T1000 (cell line): Measurements from ENCODE around the gene IRF3.

Source experiments
- DNase-seq: peaks from one replicate; lab custom pipeline; 2025; ENCODE audit warnings: mixed read lengths; lab: John Stamatoyannopoulos, UW

The IRF3 gene

DNA sequence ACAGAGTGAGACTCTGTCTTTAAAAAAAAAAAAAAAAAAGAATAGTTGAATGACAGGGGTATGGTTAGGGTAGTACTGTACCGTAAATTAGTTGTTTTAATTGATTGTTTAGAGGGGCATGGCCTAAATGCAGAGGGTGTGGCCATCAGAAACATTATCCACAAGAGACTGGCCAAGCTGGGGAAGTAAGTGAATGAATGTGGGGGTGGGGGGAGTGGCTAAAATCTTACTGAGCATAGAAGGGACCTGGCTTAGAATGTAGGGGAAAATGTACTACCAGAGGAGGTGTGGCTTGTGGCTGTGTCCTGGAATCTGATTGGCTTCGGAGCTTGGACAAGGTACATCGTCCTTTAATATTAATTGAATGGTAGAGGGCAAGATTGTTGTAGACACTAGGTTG, 3.9 kb upstream of the IRF3 start:
- no peak for DNase-seq

DNA sequence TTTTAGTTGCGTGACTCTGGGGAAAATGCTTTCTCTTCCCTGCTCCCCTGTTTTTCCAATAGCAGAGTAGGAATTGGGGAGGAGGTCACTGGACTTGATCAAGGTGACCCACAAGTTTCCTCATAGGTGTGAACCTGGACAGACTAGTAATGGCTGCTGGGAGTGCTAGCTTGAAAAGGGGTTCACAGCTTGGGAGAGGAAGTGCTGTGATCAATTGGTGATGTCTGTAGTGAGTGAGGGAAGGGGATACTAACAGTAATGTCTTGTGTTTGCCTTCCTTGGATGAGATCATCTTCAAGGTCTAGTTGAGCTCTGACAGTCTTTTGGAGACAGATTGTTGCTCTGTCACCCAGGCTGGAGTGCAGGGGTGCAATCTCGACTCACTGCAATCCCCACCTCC, 1.8 kb upstream of the IRF3 start:
- DNase-seq, result no peak

GRCh38 chr19:49666120-49666444, 425 bp upstream of the IRF3 start:
- DNase-seq, result no peak

GRCh38 chr19:49665036-49665350, 664 bp downstream of the IRF3 start:
- DNase-seq, result no peak

DNA sequence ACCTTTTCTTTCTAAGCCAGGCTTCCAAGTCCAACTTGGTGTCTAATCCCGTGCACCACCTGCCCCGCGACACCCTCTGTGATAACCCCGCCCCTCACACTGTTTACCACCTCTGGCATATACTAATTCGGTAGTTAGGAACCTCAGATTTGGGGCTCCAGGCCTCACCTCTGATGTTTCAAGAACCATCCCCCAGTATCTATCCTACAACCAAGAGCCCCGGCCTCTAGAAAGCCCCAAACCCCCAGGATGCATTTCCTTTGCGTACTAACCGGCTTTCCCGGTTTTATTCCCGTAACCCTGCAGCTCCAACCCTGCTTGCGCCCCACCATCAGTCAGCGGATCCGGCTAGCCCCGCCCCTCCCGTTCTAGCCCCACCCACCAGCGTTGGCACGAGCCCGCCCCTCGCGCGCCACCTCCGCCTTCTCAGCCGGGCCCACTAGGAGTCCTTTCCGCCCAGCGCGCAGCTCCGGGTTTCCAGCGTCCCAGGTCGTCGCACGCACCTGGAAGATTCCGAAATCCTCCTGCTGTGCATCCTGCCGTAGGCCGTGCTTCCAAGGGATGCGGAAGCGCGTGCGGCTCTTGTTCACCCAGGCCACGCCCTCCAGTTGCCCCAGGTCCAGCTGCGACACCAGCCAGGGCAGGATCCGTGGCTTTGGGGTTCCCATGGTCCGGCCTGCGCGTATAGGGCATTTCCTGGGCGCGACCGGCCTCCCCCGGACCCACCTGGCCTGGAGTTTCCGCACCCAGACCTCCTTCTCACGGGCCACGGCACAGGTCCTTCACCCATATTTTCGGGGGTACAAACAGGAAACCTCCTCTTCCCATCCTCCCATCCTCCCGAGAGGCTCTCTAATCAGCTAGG, 1.3 kb downstream of the IRF3 start:
- peak; percentile 68 for DNase-seq

- no peak for DNase-seq
Measured at GRCh38 chr19:49663224-49663623, 2.4 kb downstream of the IRF3 start.

DNA sequence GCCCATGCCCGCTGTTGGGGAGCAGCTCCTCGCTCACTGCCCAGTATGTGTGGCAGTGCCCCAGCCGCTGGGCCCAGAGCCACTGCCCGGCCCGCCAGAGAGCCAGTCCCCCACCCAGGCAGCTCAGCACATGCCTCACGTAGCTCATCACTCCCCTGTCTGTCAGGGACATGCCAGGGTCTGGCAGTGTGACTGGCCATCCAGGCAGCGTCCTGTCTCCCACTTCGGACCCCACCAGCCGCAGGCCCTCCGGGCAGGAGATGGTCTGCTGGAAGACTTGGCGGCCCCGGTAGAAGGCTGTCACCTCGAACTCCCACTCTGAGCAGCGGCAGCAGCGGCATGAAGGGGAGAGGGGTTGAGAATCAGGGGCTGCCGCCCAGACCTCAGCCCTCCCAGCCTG, 3.6 kb downstream of the IRF3 start:
- no peak for DNase-seq

DNA sequence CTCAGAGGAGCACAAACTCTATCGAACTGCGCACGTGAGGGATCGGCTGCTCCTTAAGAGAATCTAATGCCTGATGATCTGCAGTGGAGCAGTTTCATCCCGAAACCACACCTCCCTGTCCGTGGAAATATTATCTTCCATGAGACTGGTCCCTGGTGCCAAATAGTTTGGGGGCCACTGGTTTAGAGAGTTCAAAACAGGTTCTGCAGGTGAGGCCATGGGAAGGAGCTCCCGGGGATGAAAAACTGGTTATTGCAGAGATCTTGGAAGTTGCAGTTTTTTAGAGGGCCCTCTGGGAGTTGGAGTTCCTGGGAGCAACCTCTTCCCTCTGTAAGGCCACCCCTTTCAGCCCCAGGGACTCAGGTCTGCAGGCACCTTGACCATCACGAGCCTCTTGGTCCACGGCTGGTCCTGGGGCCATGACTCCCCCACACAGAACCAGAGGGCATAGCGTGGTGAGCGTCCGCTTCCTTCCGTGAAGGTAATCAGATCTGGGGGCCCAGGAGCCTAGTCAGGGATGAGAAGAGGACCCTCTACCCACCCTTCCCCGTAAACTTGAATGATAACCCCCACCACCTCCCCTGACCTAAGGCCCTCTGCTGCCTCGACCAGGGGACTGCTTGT, 5.2 kb downstream of the IRF3 start:
- DNase-seq, result no peak

DNA sequence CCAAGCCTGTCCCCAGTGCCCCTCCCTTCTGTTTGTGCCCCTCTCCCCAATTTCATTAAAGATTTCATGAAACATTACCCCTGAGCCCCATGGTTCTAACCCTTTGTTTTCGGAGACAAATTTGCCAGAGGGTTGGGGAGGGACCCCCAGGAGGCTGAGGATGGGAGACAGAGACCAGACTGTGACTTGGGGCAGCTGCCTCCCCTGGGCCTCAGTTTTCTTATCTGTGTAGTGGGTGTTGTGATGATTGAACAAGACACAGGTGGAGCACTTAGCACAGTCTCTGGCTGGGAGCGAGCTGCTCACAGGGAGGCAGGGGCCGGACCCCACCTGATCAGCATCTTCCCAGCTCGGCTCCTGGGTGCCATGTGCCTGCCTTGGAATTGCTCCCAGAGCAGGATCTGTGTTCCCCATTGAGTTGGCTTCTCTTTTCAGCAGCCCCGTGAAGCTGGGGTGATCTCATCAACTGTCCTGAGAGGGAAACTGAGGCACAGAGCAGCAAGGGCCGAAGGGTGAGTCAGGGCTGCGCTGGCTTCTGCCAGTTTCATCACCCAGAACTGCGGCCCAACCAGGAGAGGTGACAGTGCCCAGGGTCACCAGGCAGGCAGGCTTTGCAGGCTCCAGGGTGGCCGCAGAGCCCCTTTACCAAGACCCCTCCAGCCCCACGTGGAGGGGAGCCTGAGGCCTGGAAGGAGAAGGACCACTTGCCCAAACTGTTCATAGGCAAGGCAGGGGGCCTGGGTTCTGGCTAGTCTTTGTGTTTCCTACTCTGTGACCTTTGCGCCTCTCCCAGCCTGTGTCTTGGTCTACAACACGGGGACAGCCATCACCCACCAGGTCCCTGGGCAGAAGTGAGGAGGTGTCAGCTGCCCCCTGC, 6.9 kb downstream of the IRF3 start:
- no peak for DNase-seq

GRCh38 chr19:49658139-49658517, 7.5 kb downstream of the IRF3 start:
- DNase-seq, result no peak

GRCh38 chr19:49657493-49658138, 8.0 kb downstream of the IRF3 start:
- DNase-seq, result no peak

- DNase-seq, result no peak
Measured at GRCh38 chr19:49656456-49657109, 9.1 kb downstream of the IRF3 start.

- no peak for DNase-seq
Measured at GRCh38 chr19:49655570-49656455, 9.8 kb downstream of the IRF3 start.

DNA sequence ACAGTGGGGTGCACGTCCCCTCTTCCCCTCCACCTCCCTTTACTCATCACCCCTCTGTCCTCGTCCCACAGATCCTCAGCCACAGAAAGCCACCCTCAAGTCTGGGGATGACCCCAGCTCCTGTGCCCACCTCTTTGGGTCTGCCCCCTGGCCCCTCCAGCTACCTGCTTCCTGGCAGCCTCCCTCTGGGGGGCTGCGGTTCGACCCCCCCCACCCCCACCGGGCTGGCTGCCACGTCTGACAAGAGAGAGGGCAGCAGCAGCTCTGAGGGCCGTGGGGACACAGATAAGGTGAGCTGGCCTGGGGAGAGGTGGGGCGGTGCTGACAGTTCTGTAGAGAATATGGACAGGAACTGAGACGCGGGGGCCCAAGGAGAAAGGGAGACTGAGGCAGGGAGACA, 11.1 kb downstream of the IRF3 start:
- no peak for DNase-seq

DNA sequence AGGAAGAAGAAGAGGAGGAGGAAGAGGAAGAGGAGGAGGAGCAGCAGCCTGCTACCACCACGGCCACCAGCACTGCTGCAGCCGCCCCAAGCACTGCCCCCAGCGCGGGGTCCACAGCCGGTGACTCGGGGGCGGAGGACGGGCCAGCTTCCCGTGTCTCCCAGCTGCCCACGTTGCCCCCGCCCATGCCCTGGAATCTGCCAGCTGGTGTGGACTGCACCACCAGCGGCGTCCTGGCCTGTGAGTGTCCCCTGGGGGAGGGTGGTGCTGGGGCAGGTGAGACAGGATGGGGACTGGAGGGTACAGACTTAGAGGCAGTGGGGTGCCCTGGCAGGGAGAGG, 12.2 kb downstream of the IRF3 start:
- no peak for DNase-seq

GRCh38 chr19:49652551-49653465, 12.8 kb downstream of the IRF3 start:
- no peak for DNase-seq

GRCh38 chr19:49651820-49652550, 13.7 kb downstream of the IRF3 start:
- DNase-seq, result no peak

GRCh38 chr19:49651029-49651819, 14.4 kb downstream of the IRF3 start:
- no peak for DNase-seq
